Hepatocyte (in vitro differentiated cells): ENCODE results near the gene HDAC11. TPM values are rescaled to one million over a fixed set of nuclear protein-coding genes. Genes with fewer than 3 reads are reported as not detected.

Experiments used
- DNase-seq: peaks from one replicate; pipeline ENCODE4 v3.0.0-alpha.2; 2016; ENCODE audit warnings: low spot score
- H2AFZ ChIP-seq: fragments of 200-600 bp; sonication (generic); 2 replicates; pipeline ENCODE4 v1.6.0; 2016; ENCODE audit warnings: antibody characterized with exemption, mild to moderate bottlenecking
- H3K27ac ChIP-seq: fragments of 200-600 bp; sonication (generic); 2 replicates; pipeline ENCODE4 v1.5.1; 2016; ENCODE audit warnings: mild to moderate bottlenecking
- H3K27me3 ChIP-seq: fragments of 200-600 bp; sonication (generic); 2 replicates; pipeline ENCODE4 v1.6.1; 2016
- H3K36me3 ChIP-seq: fragments of 200-600 bp; sonication (generic); replicated peaks from 2 replicates; pipeline ENCODE4 v1.5.1; 2016; ENCODE audit warnings: low read depth; ENCODE audit not compliant: insufficient read depth
- H3K4me1 ChIP-seq: fragments of 200-600 bp; sonication (generic); 2 replicates; pipeline ENCODE4 v1.5.1; 2016; ENCODE audit warnings: mild to moderate bottlenecking, moderate library complexity; ENCODE audit not compliant: insufficient read depth
- H3K4me2 ChIP-seq: fragments of 200-600 bp; sonication (generic); 2 replicates; pipeline ENCODE4 v1.6.0; 2016
- H3K4me3 ChIP-seq: fragments of 200-600 bp; sonication (generic); 2 replicates; pipeline ENCODE4 v1.5.1; 2016; ENCODE audit warnings: mild to moderate bottlenecking
- H3K79me2 ChIP-seq: fragments of 200-600 bp; sonication (generic); 2 replicates; pipeline ENCODE4 v1.6.0; 2017; ENCODE audit warnings: mild to moderate bottlenecking
- H3K9me2 ChIP-seq: fragments of 200-600 bp; sonication (generic); replicated peaks from 2 replicates; pipeline ENCODE4 v1.6.0; 2017; ENCODE audit warnings: mild to moderate bottlenecking; ENCODE audit not compliant: insufficient read depth
- H3K9me3 ChIP-seq: fragments of 200-600 bp; sonication (generic); 2 replicates; pipeline ENCODE4 v1.5.1; 2016; ENCODE audit warnings: low read depth, mild to moderate bottlenecking
- H4K20me1 ChIP-seq: fragments of 200-600 bp; sonication (generic); 2 replicates; pipeline ENCODE4 v1.6.0; 2016; ENCODE audit warnings: mild to moderate bottlenecking; ENCODE audit not compliant: insufficient read depth, poor library complexity, severe bottlenecking
- CTCF ChIP-seq: fragments of 200-600 bp; sonication (generic); IDR thresholded peaks from 2 replicates; pipeline ENCODE4 v1.5.1; 2016; ENCODE audit warnings: antibody characterized with exemption, mild to moderate bottlenecking; ENCODE audit not compliant: poor library complexity
- EZH2 ChIP-seq: fragments of 200-600 bp; sonication (generic); IDR thresholded peaks from 2 replicates; pipeline ENCODE4 v1.6.1; 2016; ENCODE audit warnings: antibody characterized with exemption, mild to moderate bottlenecking, borderline replicate concordance
- EZH2phosphoT487 ChIP-seq: fragments of 200-600 bp; sonication (generic); IDR thresholded peaks from one replicate; pipeline ENCODE4 v1.6.1; 2018; ENCODE audit warnings: antibody characterized with exemption, mild to moderate bottlenecking, low read depth, moderate library complexity; ENCODE audit not compliant: unreplicated experiment, severe bottlenecking
- WGBS: methylation state at CpG from one replicate; pipeline ENCODE4 v1.1.6; 2016; ENCODE audit warnings: low lambda C conversion rate; ENCODE audit errors: missing lambda C conversion rate; 5-methylcytosine and 5-hydroxymethylcytosine counted together
- polyA plus RNA-seq: library from polyadenylated mRNA; unstranded; fragments of >200 nt; fragmentation: Nextera tagmentation; extraction: Ambion mirVana; gene quantifications from 2 replicates; pipeline ENCODE4 v1.2.1, GENCODE V29; 2016
- total RNA-seq: library from RNA; depleted of rRNA; stranded (reverse); fragments of >200 nt; gene quantifications from 2 replicates; pipeline ENCODE4 v1.2.3, GENCODE V29; 2014

Gene HDAC11
- total and polyA plus RNA-seq, 2 experiments from 2014 or later = 8.4 to 12.3 TPM

GRCh38 chr3:13455644-13456043 is 24.5 kb upstream of the HDAC11 start:
- Histone ChIP-seq H3K4me1 (peaks cover 4% of the 10 kb centered on the region), H3K4me3 (no peak overlapping the region), H3K27me3 (no peaks in the 10 kb centered on the region), H3K9me3 (no peaks in the 10 kb centered on the region), H3K9me2 (no peaks in the 10 kb centered on the region), H3K79me2 (no peaks in the 10 kb centered on the region), H3K4me2 (no peak overlapping the region), H4K20me1 (no peaks in the 10 kb centered on the region), H2AFZ (no peak overlapping the region), H3K36me3 (no peaks in the 10 kb centered on the region), H3K27ac (no peak overlapping the region)
- 74% methylated on average over 6 of the region's 6 CpGs for WGBS
- no peak for TF ChIP-seq CTCF
- TF ChIP-seq EZH2 = no peak
- no peak for TF ChIP-seq EZH2phosphoT487
- no peak for DNase-seq

GRCh38 chr3:13457593-13457992 is 22.5 kb upstream of the HDAC11 start:
- no peak overlapping the region for H3K4me3 ChIP-seq
- 84% methylated on average over 4 of the region's 4 CpGs for WGBS

GRCh38 chr3:13459605-13460340 is 20.3 kb upstream of the HDAC11 start:
- no peak for DNase-seq
- TF ChIP-seq EZH2 (no peak), EZH2phosphoT487 (no peak), CTCF (no peak)
- no peaks in the 10 kb centered on the region for H3K9me2 ChIP-seq
- no peaks in the 10 kb centered on the region for H3K79me2 ChIP-seq
- H2AFZ ChIP-seq = no peak overlapping the region
- no peaks in the 10 kb centered on the region for H4K20me1 ChIP-seq
- no peaks in the 10 kb centered on the region for H3K36me3 ChIP-seq
- no peak overlapping the region for H3K4me2 ChIP-seq
- H3K4me1 ChIP-seq = no peaks in the 10 kb centered on the region
- WGBS = 79% methylated on average over 9 of the region's 9 CpGs
- H3K27me3 ChIP-seq = no peaks in the 10 kb centered on the region
- H3K9me3 ChIP-seq = no peaks in the 10 kb centered on the region
- H3K27ac ChIP-seq = no peak overlapping the region
- H3K4me3 ChIP-seq = no peak overlapping the region

More at GRCh38 chr3:13457593-13457992, 22.5 kb upstream of the HDAC11 start:
- TF ChIP-seq CTCF (no peak), EZH2phosphoT487 (no peak), EZH2 (no peak)
- no peaks in the 10 kb centered on the region for H3K36me3 ChIP-seq
- no peaks in the 10 kb centered on the region for H4K20me1 ChIP-seq
- no peaks in the 10 kb centered on the region for H3K4me1 ChIP-seq
- no peaks in the 10 kb centered on the region for H3K79me2 ChIP-seq
- no peak for DNase-seq
- H3K9me3 ChIP-seq = no peaks in the 10 kb centered on the region
- no peak overlapping the region for H3K27ac ChIP-seq
- H3K9me2 ChIP-seq = no peaks in the 10 kb centered on the region
- no peaks in the 10 kb centered on the region for H3K27me3 ChIP-seq
- no peak overlapping the region for H3K4me2 ChIP-seq
- H2AFZ ChIP-seq = no peak overlapping the region
